Muscle of arm (tissue), 12 donors: ENCODE data around the gene ZBTB1. TPM values are rescaled to one million over a fixed set of nuclear protein-coding genes. Genes with fewer than 3 reads are reported as not detected.
"Not testable (repeated sequence)": the region's sequence is repeated elsewhere in the genome, so short reads cannot be mapped to it uniquely, and the experiment has no call there.

ENCODE experiments used
- DNase-seq: peaks from one replicate; pipeline ENCODE4 v3.0.0-alpha.2; 2013
- polyA plus RNA-seq, 12 donors: library from polyadenylated mRNA; unstranded; fragments of 120-200 nt; gene quantifications; one replicate each; pipeline ENCODE4 v1.2.1, GENCODE V29; 2013; ENCODE audit not compliant: insufficient read length in 12 of 12

Gene ZBTB1
- polyA plus RNA-seq, 12 donors = 23.9 to 61.7 (median 36.9) TPM; not detected in 1

DNA sequence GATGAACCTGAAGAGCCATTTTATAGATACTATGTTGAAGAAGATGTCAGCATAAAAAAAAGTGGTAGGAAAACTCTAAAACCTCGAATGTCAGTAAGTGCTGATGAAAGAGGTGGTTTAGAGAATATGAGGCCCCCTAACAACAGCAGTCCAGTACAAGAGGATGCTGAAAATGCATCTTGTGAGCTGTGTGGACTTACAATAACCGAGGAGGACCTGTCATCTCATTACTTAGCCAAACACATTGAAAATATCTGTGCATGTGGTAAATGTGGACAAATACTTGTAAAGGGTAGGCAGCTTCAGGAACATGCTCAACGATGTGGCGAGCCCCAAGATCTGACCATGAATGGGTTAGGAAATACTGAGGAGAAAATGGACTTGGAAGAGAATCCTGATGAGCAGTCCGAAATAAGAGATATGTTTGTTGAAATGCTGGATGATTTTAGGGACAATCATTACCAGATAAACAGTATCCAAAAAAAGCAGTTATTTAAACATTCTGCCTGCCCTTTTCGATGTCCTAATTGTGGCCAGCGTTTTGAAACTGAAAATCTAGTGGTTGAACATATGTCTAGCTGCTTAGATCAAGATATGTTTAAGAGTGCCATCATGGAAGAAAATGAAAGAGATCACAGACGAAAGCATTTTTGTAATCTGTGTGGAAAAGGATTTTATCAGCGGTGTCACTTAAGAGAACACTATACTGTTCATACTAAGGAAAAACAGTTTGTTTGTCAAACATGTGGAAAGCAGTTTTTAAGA, 18.2 kb downstream of the ZBTB1 start:
- no peak for DNase-seq

DNA sequence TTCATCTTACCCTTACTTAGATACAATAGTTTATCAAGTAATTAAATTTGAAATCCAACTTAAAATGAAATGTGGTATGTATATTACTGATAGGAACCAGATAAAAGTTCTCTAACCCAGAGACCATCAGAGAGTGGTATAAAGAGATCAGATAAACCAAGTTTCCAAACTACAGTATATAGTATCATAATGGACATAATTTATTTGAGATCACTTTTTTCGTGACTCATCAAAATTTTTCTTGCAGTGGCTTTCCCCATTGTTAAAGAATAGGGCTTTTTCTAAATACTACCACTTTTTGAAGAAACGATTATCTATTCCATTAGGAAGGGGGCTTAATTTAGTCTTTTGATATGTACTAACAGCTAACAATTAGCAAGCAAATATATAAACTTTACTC, 20.8 kb downstream of the ZBTB1 start:
- DNase-seq = no peak

DNA sequence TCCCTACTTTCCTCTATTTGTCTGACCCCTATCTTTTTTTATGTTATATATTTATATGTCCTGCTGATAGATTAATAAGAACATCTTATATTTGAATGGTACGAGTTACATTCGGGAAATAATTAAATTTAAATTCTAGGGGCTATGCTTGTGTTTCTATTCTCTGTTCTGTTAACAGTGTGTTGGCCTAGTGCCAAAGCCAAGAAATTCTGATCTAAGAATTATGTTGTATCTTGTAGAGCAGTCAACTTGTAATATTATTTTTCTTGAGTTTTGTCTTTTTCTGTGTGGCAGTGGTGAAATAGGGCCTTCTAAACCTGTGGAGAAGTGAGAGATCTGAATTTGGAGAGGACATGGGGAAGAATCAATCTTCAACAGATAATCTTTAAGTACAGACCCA, 27.0 kb downstream of the ZBTB1 start:
- DNase-seq = no peak

DNA sequence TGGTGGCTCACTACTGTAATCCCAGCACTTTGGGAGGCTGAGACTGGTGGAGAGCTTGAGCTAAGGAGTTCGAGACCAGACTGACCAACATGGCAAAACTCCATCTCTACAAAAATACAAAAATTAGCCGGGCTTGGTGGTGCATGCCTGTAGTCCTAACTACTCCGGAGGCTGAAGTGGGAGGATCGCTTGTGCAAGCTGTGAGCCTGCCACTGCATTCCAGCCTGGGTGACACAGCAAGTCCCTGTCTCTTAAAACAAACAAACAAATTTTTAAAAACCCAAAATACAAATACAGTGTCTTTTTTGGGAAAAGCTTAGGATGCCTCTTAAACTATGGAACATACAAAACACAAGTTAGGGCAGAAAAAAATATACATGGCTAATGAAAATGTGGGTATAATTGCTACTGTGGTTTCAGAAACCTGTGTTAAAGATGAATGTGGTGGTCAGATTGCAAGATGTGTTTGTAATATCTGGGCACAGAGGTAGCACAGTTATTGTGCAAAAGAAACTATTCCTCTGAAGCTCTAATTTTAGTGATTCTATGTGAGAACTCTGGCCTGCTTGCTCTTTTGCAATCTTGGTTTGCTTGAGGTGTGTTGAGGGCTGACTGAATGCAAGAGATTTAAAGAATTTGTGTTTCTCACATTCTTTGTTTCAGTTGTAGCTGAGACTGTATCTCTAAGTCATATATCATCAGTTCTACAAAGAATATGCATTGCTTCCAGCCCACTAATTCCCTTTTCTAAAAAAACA, 32.1 kb downstream of the ZBTB1 start:
- no peak for DNase-seq

DNA sequence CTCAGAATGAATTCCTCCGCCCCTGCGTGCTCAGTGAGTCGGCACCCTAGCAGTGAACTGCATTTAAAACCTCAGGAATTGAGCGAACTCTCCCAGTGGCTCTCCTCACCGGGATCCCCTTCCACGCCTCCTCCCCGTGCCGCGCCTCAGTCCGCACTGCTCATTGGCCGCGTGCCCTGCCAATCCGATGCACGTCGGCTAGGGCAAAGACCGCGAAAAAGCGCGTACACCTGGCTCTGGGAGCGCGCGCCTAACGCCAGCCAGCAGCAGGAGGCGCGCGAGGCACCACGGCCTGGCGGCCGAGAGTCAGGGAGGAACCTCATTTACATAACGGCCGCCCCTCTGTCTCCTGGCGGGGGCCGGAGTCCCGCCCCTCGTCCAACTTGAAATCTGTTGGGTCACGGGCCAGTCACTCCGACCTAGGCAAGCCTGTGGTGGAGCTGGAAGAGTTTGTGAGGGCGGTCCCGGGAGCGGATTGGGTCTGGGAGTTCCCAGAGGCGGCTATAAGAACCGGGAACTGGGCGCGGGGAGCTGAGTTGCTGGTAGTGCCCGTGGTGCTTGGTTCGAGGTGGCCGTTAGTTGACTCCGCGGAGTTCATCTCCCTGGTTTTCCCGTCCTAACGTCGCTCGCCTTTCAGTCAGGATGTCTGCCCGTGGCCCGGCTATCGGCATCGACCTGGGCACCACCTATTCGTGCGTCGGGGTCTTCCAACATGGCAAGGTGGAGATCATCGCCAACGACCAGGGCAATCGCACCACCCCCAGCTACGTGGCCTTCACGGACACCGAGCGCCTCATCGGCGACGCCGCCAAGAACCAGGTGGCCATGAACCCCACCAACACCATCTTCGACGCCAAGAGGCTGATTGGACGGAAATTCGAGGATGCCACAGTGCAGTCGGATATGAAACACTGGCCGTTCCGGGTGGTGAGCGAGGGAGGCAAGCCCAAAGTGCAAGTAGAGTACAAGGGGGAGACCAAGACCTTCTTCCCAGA, 35.9 kb downstream of the ZBTB1 start, which contains the start of gene HSPA2:
HSPA2 (plus strand) TSS at position 534 of the 995 bp plus-strand sequence; CDS start at position 643, 109 bp downstream.
- DNase-seq = peak; percentile 96

DNA sequence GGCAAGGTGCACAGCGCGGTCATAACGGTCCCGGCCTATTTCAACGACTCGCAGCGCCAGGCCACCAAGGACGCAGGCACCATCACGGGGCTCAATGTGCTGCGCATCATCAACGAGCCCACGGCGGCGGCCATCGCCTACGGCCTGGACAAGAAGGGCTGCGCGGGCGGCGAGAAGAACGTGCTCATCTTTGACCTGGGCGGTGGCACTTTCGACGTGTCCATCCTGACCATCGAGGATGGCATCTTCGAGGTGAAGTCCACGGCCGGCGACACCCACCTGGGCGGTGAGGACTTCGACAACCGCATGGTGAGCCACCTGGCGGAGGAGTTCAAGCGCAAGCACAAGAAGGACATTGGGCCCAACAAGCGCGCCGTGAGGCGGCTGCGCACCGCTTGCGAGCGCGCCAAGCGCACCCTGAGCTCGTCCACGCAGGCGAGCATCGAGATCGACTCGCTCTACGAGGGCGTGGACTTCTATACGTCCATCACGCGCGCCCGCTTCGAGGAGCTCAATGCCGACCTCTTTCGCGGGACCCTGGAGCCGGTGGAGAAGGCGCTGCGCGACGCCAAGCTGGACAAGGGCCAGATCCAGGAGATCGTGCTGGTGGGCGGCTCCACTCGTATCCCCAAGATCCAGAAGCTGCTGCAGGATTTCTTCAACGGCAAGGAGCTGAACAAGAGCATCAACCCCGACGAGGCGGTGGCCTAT, 36.8 kb downstream of the ZBTB1 start:
- DNase-seq = peak; percentile 41

DNA sequence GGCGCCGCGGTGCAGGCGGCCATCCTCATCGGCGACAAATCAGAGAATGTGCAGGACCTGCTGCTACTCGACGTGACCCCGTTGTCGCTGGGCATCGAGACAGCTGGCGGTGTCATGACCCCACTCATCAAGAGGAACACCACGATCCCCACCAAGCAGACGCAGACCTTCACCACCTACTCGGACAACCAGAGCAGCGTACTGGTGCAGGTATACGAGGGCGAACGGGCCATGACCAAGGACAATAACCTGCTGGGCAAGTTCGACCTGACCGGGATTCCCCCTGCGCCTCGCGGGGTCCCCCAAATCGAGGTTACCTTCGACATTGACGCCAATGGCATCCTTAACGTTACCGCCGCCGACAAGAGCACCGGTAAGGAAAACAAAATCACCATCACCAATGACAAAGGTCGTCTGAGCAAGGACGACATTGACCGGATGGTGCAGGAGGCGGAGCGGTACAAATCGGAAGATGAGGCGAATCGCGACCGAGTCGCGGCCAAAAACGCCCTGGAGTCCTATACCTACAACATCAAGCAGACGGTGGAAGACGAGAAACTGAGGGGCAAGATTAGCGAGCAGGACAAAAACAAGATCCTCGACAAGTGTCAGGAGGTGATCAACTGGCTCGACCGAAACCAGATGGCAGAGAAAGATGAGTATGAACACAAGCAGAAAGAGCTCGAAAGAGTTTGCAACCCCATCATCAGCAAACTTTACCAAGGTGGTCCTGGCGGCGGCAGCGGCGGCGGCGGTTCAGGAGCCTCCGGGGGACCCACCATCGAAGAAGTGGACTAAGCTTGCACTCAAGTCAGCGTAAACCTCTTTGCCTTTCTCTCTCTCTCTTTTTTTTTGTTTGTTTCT, 37.6 kb downstream of the ZBTB1 start:
- DNase-seq = no peak

DNA sequence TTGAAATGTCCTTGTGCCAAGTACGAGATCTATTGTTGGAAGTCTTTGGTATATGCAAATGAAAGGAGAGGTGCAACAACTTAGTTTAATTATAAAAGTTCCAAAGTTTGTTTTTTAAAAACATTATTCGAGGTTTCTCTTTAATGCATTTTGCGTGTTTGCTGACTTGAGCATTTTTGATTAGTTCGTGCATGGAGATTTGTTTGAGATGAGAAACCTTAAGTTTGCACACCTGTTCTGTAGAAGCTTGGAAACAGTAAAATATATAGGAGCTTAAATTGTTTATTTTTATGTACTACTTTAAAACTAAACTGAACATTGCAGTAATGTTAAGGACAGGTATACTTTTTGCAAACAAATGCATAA, 38.2 kb downstream of the ZBTB1 start:
- no peak for DNase-seq

DNA sequence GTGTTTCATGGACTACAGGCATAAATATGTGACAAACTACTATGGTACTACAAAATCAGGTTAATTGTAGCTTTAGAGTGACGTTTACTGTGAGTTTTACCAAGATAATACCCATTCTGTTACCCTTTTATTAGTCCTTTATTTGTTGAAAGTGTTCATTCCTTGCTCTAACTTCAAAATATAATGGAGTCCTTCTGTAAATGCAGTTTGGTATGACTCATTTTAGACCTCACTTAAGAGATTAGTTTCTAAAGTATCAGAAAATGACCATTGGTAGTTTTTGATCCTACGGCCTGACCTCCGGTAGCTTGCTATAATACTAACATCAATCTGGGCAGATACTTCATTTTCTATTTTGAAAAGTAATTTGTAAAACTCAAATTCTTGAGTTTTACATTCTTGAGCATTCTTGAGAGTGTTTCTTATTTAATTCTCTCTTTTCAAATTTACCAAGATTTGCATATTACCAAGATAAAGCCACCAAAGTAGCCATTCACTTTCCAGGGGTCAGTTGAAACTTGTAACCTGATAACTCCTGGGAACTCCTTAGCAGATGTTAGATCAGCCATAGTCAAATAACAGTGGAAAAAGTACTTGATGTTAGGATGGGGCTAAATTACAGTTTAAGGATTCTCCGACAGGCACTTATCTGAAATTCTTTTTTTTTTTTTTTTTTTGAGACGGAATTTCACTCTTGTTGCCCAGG, 40.2 kb downstream of the ZBTB1 start:
- DNase-seq = no peak

DNA sequence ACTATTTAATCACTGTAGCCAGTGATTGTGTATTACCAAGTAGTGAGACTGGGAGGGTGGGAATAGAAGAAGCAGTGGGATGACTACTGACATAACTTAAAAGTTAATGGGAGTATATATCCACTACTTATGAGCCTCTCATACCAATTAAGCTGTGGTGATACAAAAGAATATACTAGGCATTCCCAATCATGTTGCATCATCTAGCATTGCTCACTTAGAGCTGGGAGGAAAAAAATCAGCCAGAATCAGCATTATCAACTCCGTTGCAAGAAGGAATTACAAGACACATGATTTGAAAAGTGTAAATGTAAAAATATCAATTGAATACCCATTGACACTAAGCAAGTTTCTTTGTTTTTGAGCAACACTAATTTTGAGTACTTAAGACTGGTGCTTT, 44.4 kb downstream of the ZBTB1 start:
- DNase-seq = no peak

DNA sequence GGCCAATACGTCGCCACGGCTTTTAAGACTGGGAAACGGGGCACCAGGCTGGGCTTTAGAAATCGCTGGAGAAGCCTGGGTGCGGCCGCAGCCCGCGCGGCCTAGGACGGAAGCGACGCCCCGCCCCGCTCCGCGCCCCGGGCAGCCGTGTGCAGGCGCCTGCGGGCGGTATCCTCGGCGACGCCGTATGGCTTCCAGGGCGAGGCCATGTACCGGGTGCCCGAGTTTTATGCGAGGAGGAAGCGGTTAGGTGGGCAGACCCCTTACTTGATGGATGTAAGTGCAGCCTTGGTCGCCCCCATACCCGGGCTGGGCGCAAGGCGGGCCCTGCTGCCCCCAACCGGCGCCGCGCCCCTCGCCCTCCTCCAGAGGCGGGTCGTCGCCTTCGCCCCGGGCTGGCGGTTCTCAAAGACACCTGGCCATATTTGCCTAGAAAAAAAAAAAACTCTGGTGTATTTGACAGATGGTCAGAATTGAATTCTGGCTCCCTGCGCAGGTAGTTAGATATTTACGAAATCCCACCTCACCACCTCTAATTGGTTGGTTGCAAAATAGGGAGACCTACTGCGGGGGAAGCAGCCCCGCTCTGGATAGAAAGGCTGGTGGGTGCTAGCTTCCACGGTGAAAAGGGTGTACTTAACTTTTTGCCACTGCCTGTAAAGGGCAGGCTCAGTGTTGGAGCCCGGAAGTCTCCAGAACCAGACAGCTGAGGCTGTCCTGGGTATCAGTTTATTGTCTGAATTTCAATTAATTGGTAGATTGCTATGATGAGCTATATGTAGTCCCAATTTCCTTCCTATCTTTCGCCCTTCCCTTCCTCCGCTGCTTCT, 45.4 kb downstream of the ZBTB1 start, which contains the start of gene PPP1R36:
PPP1R36 (plus strand) TSS at position 171 of the 830 bp plus-strand sequence; CDS start at position 208, 37 bp downstream.
- no peak for DNase-seq

DNA sequence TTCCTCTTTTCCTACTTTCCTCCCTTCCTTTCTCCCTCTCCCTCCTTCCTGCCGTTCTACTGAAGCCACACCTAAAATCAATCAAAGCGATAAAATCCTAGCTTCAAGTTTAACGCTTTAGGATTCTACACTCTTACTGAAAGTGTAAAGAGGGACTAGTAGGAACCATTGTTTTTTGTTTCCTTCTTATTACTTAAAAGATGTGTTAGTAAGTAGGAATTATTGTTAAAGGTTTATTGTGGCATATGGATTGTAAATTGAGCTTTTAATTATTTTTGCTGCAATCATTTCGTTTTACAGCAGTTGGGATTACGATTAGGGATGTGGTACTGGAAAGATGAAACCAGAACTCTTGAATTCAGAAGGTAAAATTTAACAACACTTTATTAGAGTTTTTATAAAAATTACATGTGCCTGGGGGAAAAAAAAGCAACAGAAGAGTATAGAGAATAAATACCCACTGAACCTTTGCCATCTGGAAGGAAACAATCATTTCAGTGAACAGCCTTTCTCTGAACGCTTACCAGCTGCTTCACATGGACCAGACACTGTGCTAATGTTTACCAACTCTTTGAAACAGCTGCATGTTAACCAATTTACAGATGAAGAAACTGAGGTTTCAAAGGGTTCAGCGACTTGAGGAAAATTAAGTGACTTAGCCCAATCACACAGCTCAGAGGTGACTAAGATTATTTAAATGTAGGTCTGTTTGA, 46.2 kb downstream of the ZBTB1 start:
- no peak for DNase-seq

DNA sequence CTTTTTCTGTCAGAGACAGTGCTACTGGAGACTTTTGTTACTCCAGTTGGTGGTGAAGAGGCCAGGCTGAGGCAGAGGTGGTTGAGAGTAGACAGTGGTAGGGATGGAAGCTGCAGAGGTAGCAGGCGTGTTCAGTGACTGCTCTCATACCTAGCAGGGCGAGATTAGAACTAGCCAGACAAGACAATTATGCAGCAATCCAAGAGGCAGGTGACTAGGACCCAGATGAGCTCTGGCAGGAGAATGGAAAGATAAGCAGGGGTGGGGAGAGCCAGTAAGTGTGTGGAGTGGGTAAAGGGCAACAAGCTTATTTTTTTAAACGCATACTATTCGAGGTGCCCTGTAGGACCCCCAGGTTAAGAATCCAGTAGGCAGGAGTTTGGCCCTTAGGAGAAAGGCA, 50.0 kb downstream of the ZBTB1 start:
- DNase-seq = no peak

DNA sequence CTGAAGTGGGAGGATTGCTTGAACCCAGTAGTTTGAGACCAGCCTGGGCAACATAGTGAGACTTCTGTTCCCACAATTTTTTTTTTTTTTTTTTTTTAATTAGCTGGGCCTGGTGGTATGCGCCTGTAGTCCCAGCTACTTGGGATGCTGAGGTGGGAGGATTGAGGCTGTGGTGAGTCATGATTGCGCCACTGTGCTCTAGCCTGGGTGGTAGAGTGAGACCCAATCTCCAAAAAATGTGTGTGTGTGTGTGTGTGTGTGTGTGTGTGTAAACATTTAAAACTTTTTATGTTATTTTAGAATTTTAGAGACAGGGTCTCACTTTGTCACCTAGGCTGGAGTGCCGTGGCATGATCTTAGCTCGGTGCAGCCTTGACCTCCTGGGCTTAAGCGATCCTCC, 52.0 kb downstream of the ZBTB1 start:
- no peak for DNase-seq

DNA sequence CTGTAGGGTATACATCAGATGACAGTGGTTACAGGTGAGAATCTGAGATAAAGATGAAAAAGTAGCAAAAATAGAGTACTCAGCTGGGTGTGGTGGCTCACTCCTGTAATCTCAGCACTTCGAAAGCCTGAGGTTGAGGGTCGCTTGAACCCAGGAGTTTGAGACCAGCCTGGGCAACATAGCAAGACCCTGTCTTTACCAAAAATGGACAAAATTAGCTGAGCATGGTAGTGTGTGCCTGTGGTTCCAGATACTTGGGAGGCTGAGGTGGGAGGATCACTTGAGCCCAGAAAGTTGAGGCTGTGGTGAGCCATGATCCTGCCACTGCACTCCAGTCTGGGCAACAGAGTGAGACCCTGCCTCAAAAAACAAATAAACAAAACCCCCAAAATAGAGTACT, 53.6 kb downstream of the ZBTB1 start:
- not testable (repeated sequence) for DNase-seq

DNA sequence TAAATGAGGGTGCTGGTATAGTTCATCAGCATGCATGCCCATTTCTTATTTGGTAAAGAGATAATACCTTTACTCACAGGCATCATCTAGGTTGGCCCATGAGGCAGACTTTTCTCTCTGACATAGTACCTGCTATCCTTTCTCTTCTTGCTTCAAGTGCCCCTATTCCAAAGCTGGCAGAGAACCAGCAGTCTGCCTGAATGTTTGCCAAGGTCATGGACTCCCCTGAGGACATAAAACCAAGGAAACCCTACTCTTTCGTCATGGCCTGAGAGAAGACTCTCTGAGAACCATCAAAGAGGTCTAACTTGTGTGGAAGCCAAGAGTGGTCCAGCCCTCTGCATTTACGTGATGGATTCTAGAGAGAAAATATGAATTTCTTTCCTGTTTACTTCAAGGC, 57.1 kb downstream of the ZBTB1 start:
- DNase-seq = no peak

DNA sequence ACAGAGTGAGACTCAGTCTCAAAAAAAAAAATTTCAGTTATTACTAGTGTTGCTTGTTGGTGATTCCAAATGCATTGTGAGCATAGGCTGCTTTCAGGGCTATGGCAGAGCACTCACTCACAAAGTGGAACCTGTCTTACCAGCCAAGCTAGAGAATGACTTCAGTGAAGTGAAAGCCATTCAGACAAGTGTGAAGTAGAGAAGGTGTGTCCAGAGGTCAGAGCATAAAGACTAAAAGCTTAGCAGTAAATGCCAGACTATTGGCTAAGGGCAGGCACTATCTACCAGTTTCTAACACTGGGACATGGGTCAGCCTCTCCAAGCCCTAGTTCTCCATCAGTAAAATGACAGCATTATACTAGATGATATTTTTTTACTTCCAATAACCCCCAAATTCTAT, 57.9 kb downstream of the ZBTB1 start:
- DNase-seq = no peak

DNA sequence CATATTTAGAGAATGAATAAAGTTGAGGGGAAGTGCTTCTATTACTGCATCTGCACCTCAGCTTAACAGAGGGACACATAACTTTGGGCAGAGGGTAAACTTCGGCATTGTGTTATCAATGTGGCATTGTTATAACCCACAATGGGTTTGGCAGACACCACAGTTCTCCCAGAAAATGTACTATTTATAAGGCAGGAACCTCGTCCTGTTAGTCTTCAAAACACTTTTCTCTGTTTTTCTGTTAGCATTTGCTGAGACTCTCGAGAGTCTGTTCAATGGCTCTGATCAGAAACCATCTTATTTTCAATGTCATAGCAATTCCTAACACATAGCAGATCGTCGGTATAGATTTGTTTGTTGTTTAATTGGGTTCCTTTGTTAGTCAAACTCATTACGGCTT, 59.1 kb downstream of the ZBTB1 start:
- DNase-seq = no peak
